NT2/D1 (cell line): ENCODE results near the gene NCDN.

Experiments used
- YY1 ChIP-seq: IDR thresholded peaks from 2 replicates; pipeline ENCODE4 v1.6.1; 2011; ENCODE audit not compliant: insufficient read length, insufficient read depth
- ZNF274 ChIP-seq: IDR thresholded peaks from 2 replicates; pipeline ENCODE4 v1.6.1; 2011; ENCODE audit warnings: mild to moderate bottlenecking, low read depth, low read length

GRCh38 chr1:35554266-35555211 is 3.1 kb upstream of the NCDN start:
- no peak for TF ChIP-seq ZNF274
- TF ChIP-seq YY1: no peak
